ENCODE data around the gene JAZF1. TPM values are rescaled to one million over a fixed set of nuclear protein-coding genes. Genes with fewer than 3 reads are reported as not detected.

JAZF1 gene
- total RNA-seq, 1 experiment from 2014 or later, result 4.0 TPM

DNA sequence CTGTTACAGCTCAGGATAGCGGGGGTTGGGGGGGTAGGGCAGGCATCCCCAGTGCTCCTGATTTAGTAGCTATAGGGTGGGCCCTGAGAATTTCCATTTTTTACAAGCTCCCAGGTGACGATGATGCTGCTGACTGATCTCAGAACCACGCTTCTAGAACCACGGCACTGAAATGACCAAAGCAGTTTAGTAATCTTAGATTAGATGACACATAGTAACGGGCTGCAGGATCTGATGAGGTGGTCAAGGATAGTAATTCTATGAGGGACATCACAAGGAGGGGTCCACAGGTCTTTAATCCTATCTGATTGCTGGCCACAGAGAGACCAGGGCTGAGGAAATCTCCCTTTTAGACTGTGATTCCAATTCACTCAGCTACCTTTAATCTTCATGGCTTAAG lies 167.2 kb downstream of the JAZF1 start:
- in situ Hi-C loops (cut with HindIII; ENCODE audit: low pct_unique_long_range_greater_than_20kb, low sequenced_read_pairs), result no loop called here
- DNase-seq (ENCODE audit: low read depth), result no peak

DNA sequence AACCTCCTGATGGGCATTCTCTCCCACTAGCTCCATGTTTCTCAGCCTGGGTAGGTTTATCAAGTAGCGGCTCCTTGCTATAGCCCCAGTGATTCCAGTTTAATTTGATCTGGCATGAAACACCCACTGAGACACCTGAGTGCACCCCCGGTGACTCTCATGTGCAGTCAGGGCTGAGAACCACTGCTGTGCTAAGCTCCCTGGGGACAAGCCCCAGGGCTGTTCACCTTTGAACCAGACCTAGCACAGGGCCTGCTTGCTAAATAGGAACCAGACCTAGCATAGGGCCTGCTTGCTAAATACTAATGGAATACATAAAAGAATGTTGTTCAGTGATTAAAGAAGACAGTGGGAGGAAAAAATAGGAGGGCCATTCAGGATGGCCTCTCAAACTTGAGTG lies 167.6 kb downstream of the JAZF1 start:
- DNase-seq (ENCODE audit: low read depth), result no peak
- in situ Hi-C loops (cut with HindIII; ENCODE audit: low pct_unique_long_range_greater_than_20kb, low sequenced_read_pairs), result no loop called here

- in situ Hi-C loops (cut with HindIII; ENCODE audit: low pct_unique_long_range_greater_than_20kb, low sequenced_read_pairs), result no loop called here
- DNase-seq (ENCODE audit: low read depth), result no peak
Observed at GRCh38 chr7:28008911-28009310, 171.7 kb downstream of the JAZF1 start.

DNA sequence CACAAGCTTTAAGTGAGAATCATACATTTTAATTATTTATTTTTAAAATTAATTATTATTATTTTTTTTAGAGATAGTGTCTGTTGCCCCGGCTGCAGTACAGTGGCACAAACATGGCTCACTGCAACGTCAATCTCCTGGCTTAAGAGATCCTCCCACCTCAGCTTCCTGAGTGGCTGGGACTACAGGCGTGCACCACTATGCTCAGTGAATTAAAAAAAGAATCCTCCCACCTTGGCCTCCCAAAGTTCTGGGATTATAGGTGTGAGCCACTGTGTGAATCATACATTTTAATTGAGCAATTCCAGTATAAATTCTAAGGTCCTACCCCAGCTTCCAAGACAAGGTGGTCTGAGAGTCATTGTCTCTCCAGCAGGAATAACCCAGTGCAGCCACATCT lies 172.4 kb downstream of the JAZF1 start:
- in situ Hi-C loops (cut with HindIII; ENCODE audit: low pct_unique_long_range_greater_than_20kb, low sequenced_read_pairs), result no loop called here
- no peak for DNase-seq (ENCODE audit: low read depth)

DNA sequence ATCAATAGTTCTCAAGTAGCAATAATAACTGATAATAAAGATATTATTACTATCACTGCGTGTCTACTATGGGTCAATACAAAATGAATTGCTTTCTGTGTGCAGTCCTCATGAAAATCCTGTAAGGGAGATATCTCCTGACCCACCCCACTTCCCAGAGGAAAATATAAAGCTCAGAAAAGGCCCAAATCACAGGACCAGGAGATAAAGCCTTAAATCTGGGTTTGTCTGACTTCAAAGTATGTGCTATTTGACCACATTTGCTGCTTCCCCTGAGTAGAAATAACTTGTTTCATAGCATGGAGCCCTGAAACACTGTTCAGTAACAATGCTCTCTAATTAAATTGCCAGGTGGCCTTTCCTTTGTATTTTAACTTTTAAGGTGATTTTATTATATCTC lies 174.1 kb downstream of the JAZF1 start:
- in situ Hi-C loops (cut with HindIII; ENCODE audit: low pct_unique_long_range_greater_than_20kb, low sequenced_read_pairs), result no loop called here
- DNase-seq (ENCODE audit: low read depth), result no peak

- no peak for DNase-seq (ENCODE audit: low read depth)
- in situ Hi-C loops (cut with HindIII; ENCODE audit: low pct_unique_long_range_greater_than_20kb, low sequenced_read_pairs), result no loop called here
Observed at GRCh38 chr7:28005847-28006231, 174.8 kb downstream of the JAZF1 start.

DNA sequence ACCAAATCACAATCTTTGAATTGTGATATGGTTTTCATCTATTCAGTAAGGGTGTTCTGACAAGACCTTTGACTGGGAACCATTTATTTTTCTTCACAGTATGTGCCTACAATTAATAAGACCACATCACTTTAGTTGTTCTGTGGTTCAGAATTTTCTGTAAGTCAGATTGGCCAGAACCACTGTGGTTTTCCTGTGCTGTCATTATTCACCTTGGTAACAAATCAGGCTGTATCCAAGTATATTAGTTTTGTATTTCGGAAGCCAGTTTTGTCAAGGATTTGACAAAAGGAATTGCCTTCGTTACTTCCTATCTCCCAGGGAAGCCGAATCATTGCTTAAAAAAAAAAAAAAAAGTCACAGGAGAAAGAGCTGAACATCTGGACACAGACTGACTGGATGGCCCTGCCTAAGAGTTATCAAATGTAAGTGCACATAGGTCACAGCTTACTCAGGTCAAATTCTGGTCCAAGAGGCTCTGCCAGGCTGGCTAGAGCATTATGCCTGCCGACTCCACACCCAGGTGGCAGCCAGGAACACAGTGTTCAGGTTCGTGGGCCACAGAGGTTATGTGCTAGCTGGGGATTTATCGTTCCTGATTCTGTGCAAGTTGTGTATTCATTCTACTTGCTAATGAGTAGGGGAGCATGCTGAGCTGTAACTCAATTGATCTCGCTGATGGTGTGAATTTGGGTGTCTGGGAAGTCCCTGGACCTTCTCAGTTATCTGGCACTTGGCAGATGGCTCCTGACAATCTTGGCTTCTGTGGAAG lies 175.3 kb downstream of the JAZF1 start:
- in situ Hi-C loops (cut with HindIII; ENCODE audit: low pct_unique_long_range_greater_than_20kb, low sequenced_read_pairs), result no loop called here
- no peak for DNase-seq (ENCODE audit: low read depth)

DNA sequence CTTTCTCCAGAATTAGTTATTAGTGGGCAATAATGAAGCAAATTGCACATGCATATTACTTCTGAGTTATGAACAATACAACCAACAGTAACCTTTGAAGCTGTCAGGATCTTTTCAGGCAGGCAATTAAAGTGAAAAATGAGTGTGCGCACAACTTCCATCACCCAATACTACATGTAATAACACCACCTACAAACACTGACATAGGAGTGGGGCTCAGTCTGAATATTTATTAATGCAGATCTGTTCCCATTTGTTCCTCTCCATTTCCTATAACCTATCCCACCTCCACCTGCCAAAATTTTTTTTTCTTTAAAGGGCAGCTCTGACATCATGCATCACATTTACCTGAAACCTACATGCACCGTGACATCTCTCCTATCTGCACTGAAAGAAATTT lies 177.2 kb downstream of the JAZF1 start:
- in situ Hi-C loops (cut with HindIII; ENCODE audit: low pct_unique_long_range_greater_than_20kb, low sequenced_read_pairs), result no loop called here
- DNase-seq (ENCODE audit: low read depth), result no peak

DNA sequence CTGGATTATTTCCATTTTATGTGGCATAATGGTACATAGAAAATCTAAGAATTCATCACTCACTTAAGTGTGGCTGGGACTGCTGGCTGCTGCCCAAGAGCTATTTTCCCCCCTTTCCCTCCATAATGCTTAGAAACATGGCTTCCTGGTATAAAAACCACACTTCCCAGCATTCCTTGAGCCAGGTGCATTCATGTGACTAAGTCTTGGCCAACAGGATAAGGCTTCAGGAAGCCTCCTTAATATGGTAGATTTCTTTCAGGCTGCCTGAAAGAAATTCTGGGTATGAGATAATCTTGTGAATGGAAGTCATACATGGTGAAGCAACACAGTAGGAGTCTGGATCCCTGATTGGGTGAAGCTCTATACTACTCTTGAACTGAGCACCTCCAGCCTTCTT lies 178.0 kb downstream of the JAZF1 start:
- in situ Hi-C loops (cut with HindIII; ENCODE audit: low pct_unique_long_range_greater_than_20kb, low sequenced_read_pairs), result no loop called here
- peak; percentile 14 for DNase-seq (ENCODE audit: low read depth)

DNA sequence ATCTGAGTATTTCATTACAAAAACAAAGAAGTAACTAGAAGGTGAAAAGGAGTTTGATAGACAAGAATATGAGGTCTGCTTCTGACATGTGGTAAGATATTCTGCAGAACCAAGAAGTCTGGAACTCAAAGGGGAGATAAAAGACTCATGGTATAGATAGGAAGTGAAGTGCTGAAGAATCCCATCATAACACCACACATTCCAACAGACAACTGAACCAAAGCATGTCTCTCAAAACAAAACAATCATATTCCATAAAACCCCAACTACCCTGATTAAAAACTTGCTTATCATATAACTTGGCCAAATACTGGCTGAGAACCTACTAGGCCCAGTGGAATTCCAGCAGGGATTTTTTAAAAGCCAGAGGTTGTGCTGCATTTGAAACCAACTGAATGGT lies 178.7 kb downstream of the JAZF1 start:
- in situ Hi-C loops (cut with HindIII; ENCODE audit: low pct_unique_long_range_greater_than_20kb, low sequenced_read_pairs), result no loop called here
- no peak for DNase-seq (ENCODE audit: low read depth)

DNA sequence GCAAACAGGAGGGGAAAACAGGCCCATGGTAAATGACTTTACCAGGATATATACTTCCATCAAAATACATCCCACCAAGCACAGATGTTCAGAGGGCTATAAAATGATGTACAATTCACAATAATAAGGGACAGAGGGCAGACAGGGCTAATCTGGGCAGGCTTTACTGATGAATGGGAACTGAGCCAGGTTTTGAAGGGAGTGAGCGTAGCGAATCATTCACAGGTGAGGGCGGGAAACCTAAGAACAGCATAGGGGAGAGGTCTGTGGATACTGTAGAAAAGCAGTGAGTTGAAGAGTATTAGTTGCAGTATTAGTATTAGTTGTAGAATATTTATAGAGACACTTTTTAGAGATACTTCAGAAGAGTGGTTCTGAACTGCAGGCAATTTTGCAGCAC lies 180.8 kb downstream of the JAZF1 start:
- DNase-seq (ENCODE audit: low read depth), result no peak
- in situ Hi-C loops (cut with HindIII; ENCODE audit: low pct_unique_long_range_greater_than_20kb, low sequenced_read_pairs), result no loop called here

- no peak for DNase-seq (ENCODE audit: low read depth)
- in situ Hi-C loops (cut with HindIII; ENCODE audit: low pct_unique_long_range_greater_than_20kb, low sequenced_read_pairs), result no loop called here
Observed at GRCh38 chr7:27998382-27998781, 182.2 kb downstream of the JAZF1 start.

DNA sequence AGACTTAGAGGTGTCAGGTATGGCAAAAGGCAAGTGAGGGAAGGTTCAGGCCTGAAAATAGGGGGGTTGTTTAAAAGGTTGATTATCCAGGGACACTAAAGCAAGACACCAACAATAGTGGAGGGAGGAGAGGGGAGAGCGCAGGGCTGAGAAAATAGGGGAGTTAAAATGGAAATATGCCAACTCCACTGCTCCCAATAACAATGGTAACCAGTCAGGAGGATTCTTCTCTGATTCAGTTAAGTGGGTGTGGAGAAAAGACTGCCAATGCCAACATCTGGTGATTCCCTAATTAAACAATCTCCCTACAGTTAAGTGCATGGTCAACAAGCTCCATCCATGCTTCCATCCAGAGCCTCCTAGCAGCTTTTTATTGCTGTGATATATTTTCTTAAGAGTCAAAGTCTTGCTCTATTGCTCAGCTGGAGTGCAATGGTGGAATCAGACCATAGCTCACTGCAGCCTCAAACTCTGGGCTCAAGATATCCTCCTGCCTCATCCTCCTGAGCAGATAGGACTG lies 183.3 kb downstream of the JAZF1 start:
- DNase-seq (ENCODE audit: low read depth), result no peak
- in situ Hi-C loops (cut with HindIII; ENCODE audit: low pct_unique_long_range_greater_than_20kb, low sequenced_read_pairs), result no loop called here

DNA sequence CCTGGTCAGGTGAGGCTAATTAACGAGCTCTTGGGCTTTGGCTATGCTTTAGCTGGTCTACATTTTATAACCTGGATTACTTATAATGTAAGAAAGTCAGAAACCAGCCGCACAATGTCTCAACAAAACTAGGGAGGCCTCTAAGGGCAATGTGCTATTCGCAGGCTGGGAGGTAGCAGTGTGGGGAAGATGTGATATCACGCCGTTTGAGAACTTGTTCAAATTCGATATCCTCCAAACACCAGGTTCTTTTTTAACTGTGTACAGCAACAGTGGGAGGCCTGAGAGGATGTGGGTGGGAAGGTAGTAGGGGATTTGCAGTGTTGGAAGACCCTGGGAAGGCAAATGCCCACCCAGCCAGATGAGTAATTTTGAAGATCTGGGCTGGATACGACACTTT lies 184.5 kb downstream of the JAZF1 start:
- in situ Hi-C loops (cut with HindIII; ENCODE audit: low pct_unique_long_range_greater_than_20kb, low sequenced_read_pairs), result no loop called here
- DNase-seq (ENCODE audit: low read depth), result no peak

- in situ Hi-C loops (cut with HindIII; ENCODE audit: low pct_unique_long_range_greater_than_20kb, low sequenced_read_pairs), result no loop called here
- DNase-seq (ENCODE audit: low read depth), result no peak
Observed at GRCh38 chr7:27995228-27995627, 185.4 kb downstream of the JAZF1 start.

GRCh38 chr7:27994639-27995038 lies 186.0 kb downstream of the JAZF1 start:
- DNase-seq (ENCODE audit: low read depth), result no peak
- in situ Hi-C loops (cut with HindIII; ENCODE audit: low pct_unique_long_range_greater_than_20kb, low sequenced_read_pairs), result no loop called here

- no peak for DNase-seq (ENCODE audit: low read depth)
- in situ Hi-C loops (cut with HindIII; ENCODE audit: low pct_unique_long_range_greater_than_20kb, low sequenced_read_pairs), result no loop called here
Observed at GRCh38 chr7:27992755-27993493, 187.7 kb downstream of the JAZF1 start.

GRCh38 chr7:27992097-27992496 lies 188.5 kb downstream of the JAZF1 start:
- in situ Hi-C loops (cut with HindIII; ENCODE audit: low pct_unique_long_range_greater_than_20kb, low sequenced_read_pairs), result no loop called here
- no peak for DNase-seq (ENCODE audit: low read depth)

DNA sequence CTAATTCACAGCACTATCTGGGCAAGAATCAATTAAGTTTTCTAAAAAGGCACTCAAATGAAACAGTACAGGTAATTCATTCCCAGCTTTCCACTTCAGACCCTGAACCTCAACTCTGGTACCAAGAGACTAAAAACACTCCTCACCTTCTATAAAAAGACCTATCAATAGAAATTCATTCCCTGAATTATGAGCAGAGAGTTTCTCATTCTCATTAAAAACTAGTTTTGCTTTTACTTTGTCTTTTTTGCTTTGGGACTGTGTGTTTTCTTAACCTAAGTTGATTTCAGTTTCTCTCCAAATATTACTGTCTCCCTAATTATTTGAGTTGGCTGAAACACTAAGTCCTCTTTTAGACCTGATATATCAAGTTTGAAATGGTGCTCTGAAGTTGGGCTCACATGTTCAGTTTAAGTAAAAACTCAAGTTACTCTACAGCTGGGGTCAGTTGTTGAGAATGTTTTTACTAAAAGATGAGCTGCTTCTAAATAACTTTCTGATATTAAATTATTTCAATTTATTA lies 189.5 kb downstream of the JAZF1 start:
- no peak for DNase-seq (ENCODE audit: low read depth)
- in situ Hi-C loops (cut with HindIII; ENCODE audit: low pct_unique_long_range_greater_than_20kb, low sequenced_read_pairs), result no loop called here
